Muscle of leg (tissue), 11 donors: Measurements from ENCODE around the gene GPR171. TPM values are rescaled to one million over a fixed set of nuclear protein-coding genes. Genes with fewer than 3 reads are reported as not detected.

ENCODE experiments used
- DNase-seq: peaks from one replicate; pipeline ENCODE4 v3.0.0; 2013
- H3K27ac ChIP-seq: one replicate; pipeline ENCODE4 v1.5.1; 2013; ENCODE audit warnings: mild to moderate bottlenecking, low read length, control low read depth
- H3K27me3 ChIP-seq: one replicate; pipeline ENCODE4 v1.6.1; 2013; ENCODE audit warnings: low read length; ENCODE audit not compliant: control insufficient read depth, insufficient read depth
- H3K36me3 ChIP-seq: one replicate; pipeline ENCODE4 v1.6.1; 2013; ENCODE audit warnings: low read length; ENCODE audit not compliant: control insufficient read depth, insufficient read depth
- H3K4me1 ChIP-seq: one replicate; pipeline ENCODE4 v1.6.1; 2013; ENCODE audit warnings: low read length; ENCODE audit not compliant: control insufficient read depth, insufficient read depth
- H3K4me3 ChIP-seq: one replicate; pipeline ENCODE4 v1.5.1; 2013; ENCODE audit warnings: low read length, control low read depth
- H3K9me3 ChIP-seq: replicated peaks from 2 replicates; pipeline ENCODE4 v1.6.1; 2013; ENCODE audit warnings: low read depth, low read length; ENCODE audit not compliant: control insufficient read depth
- WGBS: methylation state at CpG from one replicate; pipeline ENCODE4 v1.1.5; 2013; ENCODE audit warnings: missing lambda C conversion rate; ENCODE audit not compliant: insufficient coverage; 5-methylcytosine and 5-hydroxymethylcytosine counted together
- polyA plus RNA-seq, 8 donors: library from polyadenylated mRNA; unstranded; fragments of 120-200 nt; gene quantifications; one replicate each; pipeline versions ENCODE4 v1.2.1 to v1.2.3, GENCODE V29; 2013; ENCODE audit warnings: inconsistent platforms in 1 of 8, low replicate concordance in 1 of 8; ENCODE audit not compliant: insufficient read length in 8 of 8, insufficient read depth in 1 of 8
- total RNA-seq: library from RNA; stranded (reverse); fragments of 120-200 nt; gene quantifications from one replicate; pipeline ENCODE4 v1.2.4, GENCODE V29; 2013

Gene GPR171
- total and polyA plus RNA-seq, 9 donors = 0.04 to 1.3 (median 0.11) TPM; not detected in 4

DNA sequence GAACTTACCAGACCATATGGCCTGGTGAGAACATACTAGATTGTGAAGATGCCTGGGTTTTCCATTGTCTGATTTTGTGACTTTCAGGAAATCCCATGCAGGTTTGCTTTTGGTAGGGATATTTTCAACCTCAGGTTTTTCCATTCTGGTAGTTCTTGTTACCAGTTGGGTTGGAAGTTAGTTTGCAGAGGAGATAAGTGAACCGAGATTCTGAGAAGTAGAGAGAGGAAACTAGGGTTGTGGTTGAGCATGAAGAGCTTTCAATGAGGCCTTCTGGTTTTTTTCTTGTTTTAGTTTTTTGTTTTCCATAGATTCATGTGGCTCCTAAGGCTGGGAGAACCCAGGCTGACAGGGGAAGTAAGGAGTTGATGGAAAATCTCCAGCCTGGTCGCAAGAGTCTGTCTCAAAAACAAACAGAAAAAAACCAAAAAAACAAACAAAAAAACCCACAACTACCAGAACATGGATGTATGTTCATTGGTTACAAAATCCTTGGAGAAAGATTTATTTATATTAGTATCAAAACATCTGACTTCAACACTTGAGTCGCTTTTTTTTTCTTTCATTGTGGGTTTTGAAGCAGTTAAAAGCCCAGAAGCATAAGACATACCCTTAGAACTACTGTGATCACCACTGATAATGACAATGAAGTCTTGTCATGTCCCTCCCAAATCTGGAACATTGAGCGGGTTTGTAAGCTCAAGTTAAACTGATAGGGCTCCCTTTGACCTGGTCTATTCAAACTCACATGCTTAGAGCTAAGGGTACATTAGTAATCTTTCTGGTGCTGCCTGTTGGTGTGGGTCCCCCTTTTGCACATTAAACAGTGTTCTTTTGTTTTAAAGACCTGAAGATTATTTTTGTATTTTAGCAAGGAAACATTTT lies 3.2 kb downstream of the GPR171 start:
- no peaks in the 10 kb centered on the region for H3K9me3 ChIP-seq
- no peaks in the 10 kb centered on the region for H3K4me1 ChIP-seq
- WGBS = 75% methylated on average over 1 of the region's 4 CpGs
- no peaks in the 10 kb centered on the region for H3K36me3 ChIP-seq
- no peak for DNase-seq
- H3K27ac ChIP-seq = no peak overlapping the region
- H3K4me3 ChIP-seq = no peak overlapping the region
- no peaks in the 10 kb centered on the region for H3K27me3 ChIP-seq

DNA sequence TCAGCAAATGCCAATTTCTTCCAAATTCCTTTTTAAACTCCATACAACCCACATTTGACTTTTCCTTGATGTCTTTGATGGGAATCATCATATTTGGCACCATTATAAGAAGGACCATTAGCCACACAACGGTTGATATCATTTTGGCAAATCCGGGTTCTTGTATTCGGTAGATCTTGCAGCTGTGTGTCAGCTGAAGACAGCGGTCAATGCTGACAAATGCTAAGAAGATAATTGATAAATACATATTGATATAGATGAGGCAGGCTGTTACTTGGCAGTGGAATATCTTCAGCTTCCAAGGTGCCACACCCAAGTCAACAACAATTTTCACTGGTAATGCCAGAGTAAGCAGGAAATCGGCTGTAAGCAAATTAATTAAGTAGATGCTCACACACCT lies 4.2 kb downstream of the GPR171 start:
- H3K4me3 ChIP-seq = no peak overlapping the region
- no peak for DNase-seq
- no peaks in the 10 kb centered on the region for H3K9me3 ChIP-seq
- WGBS = no CpG with 5 or more reads among the region's 5 CpGs
- no peaks in the 10 kb centered on the region for H3K27me3 ChIP-seq
- no peaks in the 10 kb centered on the region for H3K36me3 ChIP-seq
- H3K27ac ChIP-seq = no peak overlapping the region
- no peaks in the 10 kb centered on the region for H3K4me1 ChIP-seq

DNA sequence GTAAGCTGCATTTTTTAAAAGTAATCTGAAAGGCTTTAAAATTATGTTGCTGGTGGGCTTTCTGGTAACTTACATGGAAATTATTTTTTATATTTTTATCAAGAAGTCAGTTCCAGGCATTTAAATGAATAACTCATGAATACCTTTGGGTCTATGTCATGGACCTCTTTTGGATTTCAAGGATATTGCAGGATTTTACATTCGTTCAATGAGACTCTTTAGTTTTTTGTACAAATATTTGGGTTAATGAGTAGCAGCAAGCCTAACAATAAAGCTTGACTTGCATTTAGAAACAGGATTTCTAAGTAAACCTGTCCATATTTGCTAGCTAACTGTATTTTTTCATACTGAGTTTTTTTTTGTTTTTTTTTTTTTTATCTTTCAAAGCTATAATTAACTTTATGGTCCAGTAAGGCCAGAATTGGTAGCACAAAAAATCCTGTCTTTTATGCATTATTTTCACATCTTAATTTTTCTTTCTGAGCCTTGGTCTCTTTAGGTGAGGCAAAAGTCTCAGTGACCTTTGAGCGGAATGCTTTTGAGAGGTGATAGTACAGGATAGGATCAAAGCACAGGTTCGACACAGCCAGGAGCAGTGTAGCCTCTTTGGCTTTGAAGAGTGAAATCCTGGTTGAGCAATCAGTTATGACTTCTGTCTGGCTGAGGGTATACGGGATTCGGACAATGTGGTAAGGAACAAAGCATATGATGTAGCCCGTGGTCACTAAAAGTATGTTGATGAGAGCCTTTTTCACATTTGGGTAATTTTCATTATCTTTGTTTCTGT lies 4.8 kb downstream of the GPR171 start:
- 90% methylated on average over 5 of the region's 6 CpGs for WGBS

DNA sequence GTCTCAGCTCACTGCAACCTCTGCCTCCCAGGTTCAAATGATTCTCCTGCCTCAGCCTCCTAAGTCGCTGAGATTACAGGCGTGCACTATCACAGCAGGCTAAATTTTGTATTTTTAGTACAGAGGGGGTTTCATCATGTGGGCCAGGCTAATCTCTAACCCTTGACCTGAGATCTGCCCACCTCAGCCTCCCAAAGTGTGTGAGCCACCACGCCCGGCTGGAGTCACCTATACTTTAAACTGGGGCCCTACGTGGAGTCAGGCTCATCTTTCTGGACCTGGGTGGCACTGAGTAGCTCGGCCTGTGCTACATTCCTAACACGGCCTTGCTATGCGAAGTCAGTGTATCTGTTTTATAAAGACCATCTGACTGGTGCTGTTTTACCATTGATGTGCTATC lies 5.8 kb downstream of the GPR171 start:
- Histone ChIP-seq H3K27me3 (no peaks in the 10 kb centered on the region), H3K9me3 (no peaks in the 10 kb centered on the region), H3K27ac (no peak overlapping the region), H3K4me1 (no peaks in the 10 kb centered on the region), H3K36me3 (no peaks in the 10 kb centered on the region), H3K4me3 (no peak overlapping the region)
- WGBS = 67% methylated on average over 1 of the region's 8 CpGs
- DNase-seq = no peak

More for the DNA sequence above, 4.8 kb downstream of the GPR171 start:
- DNase-seq = no peak
- Histone ChIP-seq H3K36me3 (no peaks in the 10 kb centered on the region), H3K27me3 (no peaks in the 10 kb centered on the region), H3K9me3 (no peaks in the 10 kb centered on the region), H3K27ac (no peak overlapping the region), H3K4me3 (no peak overlapping the region), H3K4me1 (no peaks in the 10 kb centered on the region)

DNA sequence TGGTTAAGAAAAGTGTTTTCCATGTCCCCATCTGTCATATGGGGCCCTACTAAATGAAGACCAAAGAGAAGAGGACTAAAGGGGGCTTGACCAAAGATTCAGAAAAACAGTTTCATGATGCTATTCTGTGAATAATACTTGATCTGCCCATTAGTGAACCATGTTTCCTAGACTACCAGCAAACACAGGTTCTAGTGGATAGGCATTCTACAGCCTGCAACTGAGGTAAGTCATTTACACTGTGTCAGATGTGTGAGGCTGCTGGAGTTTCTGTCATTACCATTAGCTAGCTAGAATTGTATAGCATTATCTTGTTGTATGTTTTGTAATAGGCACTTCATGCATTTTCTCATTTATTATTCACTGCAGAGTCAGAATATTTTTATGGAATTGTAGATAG lies 6.6 kb downstream of the GPR171 start:
- Histone ChIP-seq H3K9me3 (no peaks in the 10 kb centered on the region), H3K27ac (no peak overlapping the region), H3K4me3 (no peak overlapping the region), H3K4me1 (no peaks in the 10 kb centered on the region), H3K27me3 (no peaks in the 10 kb centered on the region), H3K36me3 (no peaks in the 10 kb centered on the region)
- DNase-seq = no peak

DNA sequence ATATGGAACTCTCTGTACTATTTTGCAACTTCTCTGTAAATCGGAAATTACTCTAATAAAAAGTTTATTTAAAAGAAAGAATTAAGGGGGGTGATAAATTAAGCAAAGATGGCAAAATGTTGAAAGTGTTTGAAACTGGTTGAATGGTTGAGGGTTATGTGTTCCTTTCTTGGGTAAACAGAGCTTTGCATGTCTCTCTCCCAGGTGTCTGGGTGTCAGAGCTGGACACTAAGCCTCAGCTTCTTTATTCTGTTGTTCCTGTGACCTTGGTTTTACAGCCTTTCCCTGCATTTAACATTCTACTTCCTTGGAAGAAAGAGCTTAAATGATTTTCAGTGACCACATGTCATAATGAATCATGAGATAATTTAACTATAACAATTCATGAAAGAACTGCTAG lies 7.2 kb downstream of the GPR171 start:
- no peaks in the 10 kb centered on the region for H3K4me1 ChIP-seq
- no peaks in the 10 kb centered on the region for H3K9me3 ChIP-seq
- H3K36me3 ChIP-seq = no peaks in the 10 kb centered on the region
- no peak for DNase-seq
- no CpG with 5 or more reads among the region's 1 CpG for WGBS
- H3K4me3 ChIP-seq = no peak overlapping the region
- H3K27me3 ChIP-seq = no peaks in the 10 kb centered on the region
- no peak overlapping the region for H3K27ac ChIP-seq

DNA sequence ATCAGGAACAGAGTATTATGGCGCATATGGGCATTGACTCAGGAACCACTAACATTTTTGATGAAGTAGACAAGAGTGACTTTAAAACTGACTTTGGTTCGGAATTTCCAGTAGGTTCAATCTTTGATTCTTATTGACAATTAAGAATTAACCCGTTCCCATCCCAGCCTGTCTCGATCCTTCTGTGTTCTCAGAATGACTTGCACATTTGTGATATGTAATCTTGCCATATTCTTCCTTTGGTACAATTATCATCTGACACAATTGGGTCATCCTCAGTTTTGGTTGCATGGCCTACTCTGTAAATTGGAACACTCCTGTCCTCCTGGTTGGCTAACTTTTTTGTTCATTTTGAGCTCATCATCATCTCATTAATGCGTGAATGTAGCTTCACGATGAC lies 10.5 kb downstream of the GPR171 start:
- no peaks in the 10 kb centered on the region for H3K27me3 ChIP-seq
- DNase-seq = no peak
- no peak overlapping the region for H3K4me3 ChIP-seq
- 100% methylated on average over 1 of the region's 6 CpGs for WGBS
- H3K9me3 ChIP-seq = no peaks in the 10 kb centered on the region
- no peaks in the 10 kb centered on the region for H3K4me1 ChIP-seq
- H3K27ac ChIP-seq = no peak overlapping the region
- peaks cover 2% of the 10 kb centered on the region for H3K36me3 ChIP-seq

DNA sequence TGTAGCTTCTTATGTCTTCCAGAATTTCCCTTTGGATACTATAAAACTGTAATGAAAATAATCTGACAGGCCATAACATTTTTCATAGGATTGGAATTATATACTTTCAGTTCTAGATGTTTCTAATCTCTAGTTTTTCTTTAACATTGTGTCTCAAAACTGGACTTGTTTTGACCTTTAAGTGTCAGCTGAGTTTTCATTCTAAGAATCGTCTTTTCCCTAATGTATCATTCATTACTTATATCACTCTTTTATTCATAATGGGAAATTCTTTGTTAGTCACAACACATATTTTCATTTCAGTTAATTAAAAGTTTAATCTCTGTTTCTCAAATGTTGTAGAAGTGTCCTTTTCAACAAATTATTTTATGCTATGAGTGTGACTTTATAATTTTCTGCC lies 11.9 kb downstream of the GPR171 start:
- DNase-seq = no peak
- Histone ChIP-seq H3K9me3 (no peaks in the 10 kb centered on the region), H3K4me1 (no peaks in the 10 kb centered on the region), H3K27me3 (no peaks in the 10 kb centered on the region), H3K27ac (no peak overlapping the region), H3K36me3 (peaks cover 2% of the 10 kb centered on the region), H3K4me3 (no peak overlapping the region)
- WGBS = no CpG with 5 or more reads among the region's 1 CpG

DNA sequence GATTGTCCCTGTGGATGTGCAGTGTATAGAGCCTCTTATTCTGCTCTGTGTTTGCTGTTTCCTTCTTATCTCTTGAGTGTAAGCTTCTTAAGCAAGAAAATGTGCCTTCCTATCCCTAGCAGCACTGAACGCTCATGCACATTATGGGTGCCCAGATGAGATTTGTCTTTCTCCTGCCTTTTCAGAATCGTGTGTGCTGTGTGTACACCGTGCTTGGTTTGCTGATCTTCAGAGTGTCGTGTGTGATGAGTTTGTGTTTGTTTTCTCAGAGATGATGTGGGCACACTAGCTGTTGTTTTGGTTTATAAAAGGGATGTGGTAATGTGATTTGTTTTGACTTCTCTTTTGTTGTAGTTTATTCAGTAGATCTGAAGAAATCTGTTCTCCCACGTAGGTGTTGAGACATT lies 19.7 kb downstream of the GPR171 start:
- no peaks in the 10 kb centered on the region for H3K27me3 ChIP-seq
- no peak overlapping the region for H3K27ac ChIP-seq
- no peak overlapping the region for H3K4me3 ChIP-seq
- no peaks in the 10 kb centered on the region for H3K36me3 ChIP-seq
- no peak for DNase-seq
- 83% methylated on average over 4 of the region's 5 CpGs for WGBS
- H3K9me3 ChIP-seq = no peaks in the 10 kb centered on the region
- no peaks in the 10 kb centered on the region for H3K4me1 ChIP-seq

DNA sequence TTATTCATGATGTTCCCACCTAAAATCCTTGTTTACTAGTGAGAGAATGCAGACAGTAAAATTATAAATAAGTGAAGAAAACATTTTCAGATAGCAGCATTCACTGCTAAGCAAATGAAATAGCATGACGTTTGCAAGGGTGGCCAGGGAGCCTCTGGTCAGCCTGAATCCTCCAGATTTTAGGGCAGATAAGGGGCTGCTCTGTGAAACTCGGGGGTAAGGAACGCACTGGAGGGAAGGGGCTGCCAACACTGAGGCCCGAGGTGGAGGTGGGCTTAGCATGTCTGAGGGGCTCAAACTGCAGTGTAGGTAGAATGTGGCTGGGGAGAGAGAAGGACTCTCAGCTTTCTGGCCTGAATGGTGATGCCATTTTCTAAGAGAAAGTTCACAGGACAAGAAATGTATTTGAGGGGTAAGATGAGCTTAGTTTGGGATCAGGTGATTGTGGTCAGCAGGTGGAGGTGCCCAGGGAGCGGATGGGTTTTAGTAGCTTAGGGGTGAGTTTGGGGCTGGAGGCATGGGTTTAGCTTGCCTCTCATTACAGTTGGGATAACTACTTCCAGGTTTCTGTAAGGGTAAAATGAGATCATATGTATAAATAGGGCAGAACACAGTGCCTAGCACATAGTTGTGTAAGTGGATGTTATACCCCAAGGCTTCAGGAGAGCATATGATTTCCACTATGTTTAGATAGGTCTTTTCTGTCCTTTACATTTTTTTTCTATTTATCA lies 20.5 kb downstream of the GPR171 start:
- 57% methylated on average over 5 of the region's 5 CpGs for WGBS
- no peak overlapping the region for H3K27ac ChIP-seq
- no peak for DNase-seq
- H3K4me3 ChIP-seq = no peak overlapping the region
- H3K36me3 ChIP-seq = no peaks in the 10 kb centered on the region
- H3K9me3 ChIP-seq = no peaks in the 10 kb centered on the region
- H3K27me3 ChIP-seq = no peaks in the 10 kb centered on the region
- H3K4me1 ChIP-seq = no peaks in the 10 kb centered on the region
